H1 (cell line): ENCODE measurements around the gene FAM209B. TPM values are rescaled to one million over a fixed set of nuclear protein-coding genes. Genes with fewer than 3 reads are reported as not detected.

Experiments used
- polyA plus RNA-seq, 7 experiments: library from polyadenylated mRNA; depleted of rRNA in 3 of 7; stranded (reverse) in 5 of 7; unstranded in 2 of 7; fragments of >200 nt in 5 of 7; fragments of 200-250 nt in 2 of 7; gene quantifications; 1 replicate in 5 of 7; 2 replicates in 1 of 7; 4 replicates in 1 of 7; pipeline versions ENCODE4 v1.2.1 to v1.2.3, GENCODE V29; 2011 to 2013; ENCODE audit warnings: missing spikeins in 2 of 7, mixed read lengths in 2 of 7
- total RNA-seq: library from RNA; stranded (reverse); fragmentation: NEBNext Ultra II Directional; extraction: Animal tissue kit (Norgen Biotek cat#: 25700); gene quantifications from 2 replicates; pipeline ENCODE4 v1.2.1, GENCODE V29; 2021
- TF ChIP-seq, protein P1 (sequence below): IDR thresholded peaks from 2 replicates; pipeline ENCODE4 v1.6.1; 2012; ENCODE audit warnings: low read length, inconsistent platforms

FAM209B gene
- total and polyA plus RNA-seq, 2 of the 8 experiments (the other 6 are each of a cell fraction or from before 2014, with no cell fraction given): 0.29 TPM; not detected in 1

DNA sequence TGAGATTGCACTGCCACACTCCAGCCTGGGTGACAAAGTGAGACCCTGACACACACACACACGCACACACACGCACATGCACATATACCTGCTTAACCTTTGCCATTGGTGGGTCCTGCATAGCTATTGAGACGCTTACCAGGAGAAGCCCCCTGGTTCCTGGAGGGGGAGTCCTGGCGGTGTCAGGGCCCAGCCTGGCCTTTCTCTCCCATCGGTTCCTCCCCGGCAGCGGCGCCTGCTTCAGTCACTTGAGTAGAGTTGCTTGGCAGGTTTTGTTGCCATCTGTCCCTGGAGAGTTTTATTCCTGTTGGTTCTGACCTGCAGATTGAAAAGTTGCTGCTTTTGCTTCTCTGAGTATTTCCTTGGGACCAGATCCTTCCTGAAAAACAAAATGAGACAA is 29.1 kb upstream of the FAM209B start (continued):
- TF ChIP-seq, protein P1, sequence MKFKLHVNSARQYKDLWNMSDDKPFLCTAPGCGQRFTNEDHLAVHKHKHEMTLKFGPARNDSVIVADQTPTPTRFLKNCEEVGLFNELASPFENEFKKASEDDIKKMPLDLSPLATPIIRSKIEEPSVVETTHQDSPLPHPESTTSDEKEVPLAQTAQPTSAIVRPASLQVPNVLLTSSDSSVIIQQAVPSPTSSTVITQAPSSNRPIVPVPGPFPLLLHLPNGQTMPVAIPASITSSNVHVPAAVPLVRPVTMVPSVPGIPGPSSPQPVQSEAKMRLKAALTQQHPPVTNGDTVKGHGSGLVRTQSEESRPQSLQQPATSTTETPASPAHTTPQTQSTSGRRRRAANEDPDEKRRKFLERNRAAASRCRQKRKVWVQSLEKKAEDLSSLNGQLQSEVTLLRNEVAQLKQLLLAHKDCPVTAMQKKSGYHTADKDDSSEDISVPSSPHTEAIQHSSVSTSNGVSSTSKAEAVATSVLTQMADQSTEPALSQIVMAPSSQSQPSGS: no peak
